Measurements from ENCODE around the gene SLC30A7.

The SLC30A7 gene

DNA sequence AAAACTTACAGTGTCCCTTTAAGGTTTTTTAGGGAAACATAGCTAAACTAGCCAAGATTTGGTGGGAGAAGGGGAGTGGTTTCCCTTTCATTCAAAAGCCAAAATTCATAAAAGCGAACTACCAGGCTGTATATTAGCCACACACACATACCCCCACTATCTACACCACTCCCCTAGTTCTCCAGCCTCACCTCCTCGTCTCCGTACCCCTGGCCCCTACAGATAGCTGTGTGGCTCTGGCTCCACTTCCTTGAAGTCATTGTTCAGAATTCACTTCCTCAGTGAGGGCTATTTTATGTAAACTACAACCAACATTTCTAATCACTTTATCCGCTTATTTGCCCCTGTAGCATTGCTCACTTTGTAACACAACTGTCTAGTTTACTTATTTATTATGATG lies 135.0 kb downstream of the SLC30A7 start:
- no peak for DNase-seq

Measured in NCI-H1048 (cell line).